GM23248 (cell line): Measurements from ENCODE around the gene TMUB1.

Source experiments
- EZH2 ChIP-seq: fragments of 200-600 bp; sonication (generic); IDR thresholded peaks from 2 replicates; pipeline ENCODE4 v1.6.1; 2018; ENCODE audit warnings: antibody characterized with exemption, mild to moderate bottlenecking; ENCODE audit not compliant: insufficient read depth, poor library complexity, severe bottlenecking
- EZH2phosphoT487 ChIP-seq: fragments of 200-600 bp; sonication (generic); IDR thresholded peaks from 2 replicates; pipeline ENCODE4 v1.6.1; 2018; ENCODE audit warnings: antibody characterized with exemption, moderate library complexity, mild to moderate bottlenecking, low read depth; ENCODE audit not compliant: insufficient read depth

- TF ChIP-seq EZH2phosphoT487 (no peak), EZH2 (no peak)
Measured at GRCh38 chr7:151122796-151123157, 39.5 kb upstream of the TMUB1 start.
